Upper lobe of left lung (tissue), 6 donors: ENCODE measurements around the gene PRKCA. TPM values are rescaled to one million over a fixed set of nuclear protein-coding genes. Genes with fewer than 3 reads are reported as not detected.

Source experiments
- ATAC-seq, 2 donors: fragments of 200-7000 bp; cut with Tn5 transposase; one replicate each; pipeline ENCODE4 v1.9.1; 2022; ENCODE audit warnings: mild to moderate bottlenecking in 2 of 2, moderate library complexity in 2 of 2; ENCODE audit not compliant: low FRiP score in 2 of 2
- DNase-seq, 2 donors: peaks; one replicate each; pipeline ENCODE4 v3.0.0-alpha.2; 2019 to 2020
- H3K27ac ChIP-seq, 4 donors: fragments of 200-600 bp; sonication (generic); one replicate each; pipeline ENCODE4 v1.5.1; 2016 to 2019
- H3K27me3 ChIP-seq, 4 donors: fragments of 200-600 bp; sonication (generic); one replicate each; pipeline ENCODE4 v1.5.1; 2017 to 2019
- H3K36me3 ChIP-seq, 4 donors: fragments of 200-600 bp; sonication (generic); one replicate each; pipeline ENCODE4 v1.5.1; 2016 to 2019
- H3K4me1 ChIP-seq, 4 donors: fragments of 200-600 bp; sonication (generic); one replicate each; pipeline ENCODE4 v1.5.1; 2018 to 2019
- H3K4me3 ChIP-seq, 4 donors: fragments of 200-600 bp; sonication (generic); one replicate each; pipeline ENCODE4 v1.5.1; 2017 to 2019; ENCODE audit warnings: mild to moderate bottlenecking in 2 of 4, moderate library complexity in 1 of 4
- H3K9me3 ChIP-seq, 4 donors: fragments of 200-600 bp; sonication (generic); one replicate each; pipeline ENCODE4 v1.5.1; 2018 to 2019
- EP300 ChIP-seq, 4 donors: sonication (generic); formaldehyde crosslinking; IDR thresholded peaks; one replicate each; pipeline ENCODE4 v1.5.1; 2017; ENCODE audit warnings: antibody characterized with exemption in 4 of 4, control low read depth in 2 of 4
- POLR2A ChIP-seq, 4 donors: fragments of 450-650 bp; IDR thresholded peaks; one replicate each; pipeline ENCODE4 v1.5.1; 2016 to 2017; ENCODE audit warnings: antibody characterized with exemption in 4 of 4, mild to moderate bottlenecking in 2 of 4
- POLR2AphosphoS5 ChIP-seq, 2 donors: sonication (generic); formaldehyde crosslinking; IDR thresholded peaks; one replicate each; pipeline ENCODE4 v1.5.1; 2017; ENCODE audit warnings: antibody characterized with exemption in 2 of 2
- WGBS, 2 donors: methylation state at CpG; one replicate each; pipeline ENCODE4 v1.1.5; 2017 to 2018; 5-methylcytosine and 5-hydroxymethylcytosine counted together
- total RNA-seq, 6 donors: library from RNA; depleted of rRNA in 4 of 6; stranded (reverse); fragments of >200 nt in 4 of 6; gene quantifications; one replicate each; pipeline versions ENCODE4 v1.1.0 to v1.2.1, GENCODE V29; 2016 to 2021
- TF ChIP-seq, protein P1 (sequence below), 6 experiments: fragments of 450-650 bp in 4 of 6; fragments of 200-600 bp in 2 of 6; sonication (generic) in 2 of 6; IDR thresholded peaks; one replicate each; pipeline ENCODE4 v1.5.1; 2016 to 2019; ENCODE audit warnings: antibody characterized with exemption in 6 of 6
- donor health status: DM: no; HTN: no; CAD: no; lungs with moderate emphysema.
- donor health status: DM: no; HTN: yes; CAD: no; lungs with severe emphysema.

Gene PRKCA
- total RNA-seq, 6 donors from 2014 or later: 10.9 to 29.3 (median 18.0) TPM

DNA sequence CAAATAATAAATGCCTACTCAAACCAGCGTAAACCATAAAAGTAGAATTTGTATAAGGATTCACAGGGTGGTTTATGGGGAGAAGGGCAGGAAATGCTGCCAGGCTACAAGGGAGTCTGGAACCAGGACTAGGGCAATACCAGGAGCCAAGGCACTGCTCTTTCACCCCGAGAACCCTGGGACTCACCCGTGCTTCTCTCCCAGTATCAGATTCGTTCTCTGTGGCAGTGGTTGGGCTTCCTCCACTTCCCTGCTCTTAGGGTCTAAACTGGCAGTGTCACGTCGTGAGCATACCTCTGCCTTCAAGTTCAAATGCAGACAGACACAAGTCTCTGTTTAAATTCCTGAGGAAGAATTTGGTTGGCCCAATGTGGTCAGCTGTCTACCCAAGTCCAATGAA is 49.3 kb downstream of the PRKCA start:
- Histone ChIP-seq H3K4me1 (peaks cover 6 to 29% (median 17%) of the 10 kb centered on the region in 4 donors), H3K9me3 (no peaks in the 10 kb centered on the region), H3K27ac (no peak overlapping the region), H3K27me3 (no peaks in the 10 kb centered on the region), H3K36me3 (no peaks in the 10 kb centered on the region), H3K4me3 (no peak overlapping the region)
- no peak for TF ChIP-seq EP300 (IDR thresholded peaks at IDR 0.05)
- TF ChIP-seq POLR2A (IDR thresholded peaks at IDR 0.05): no peak
- TF ChIP-seq POLR2AphosphoS5 (IDR thresholded peaks at IDR 0.05): no peak
- TF ChIP-seq, protein P1, sequence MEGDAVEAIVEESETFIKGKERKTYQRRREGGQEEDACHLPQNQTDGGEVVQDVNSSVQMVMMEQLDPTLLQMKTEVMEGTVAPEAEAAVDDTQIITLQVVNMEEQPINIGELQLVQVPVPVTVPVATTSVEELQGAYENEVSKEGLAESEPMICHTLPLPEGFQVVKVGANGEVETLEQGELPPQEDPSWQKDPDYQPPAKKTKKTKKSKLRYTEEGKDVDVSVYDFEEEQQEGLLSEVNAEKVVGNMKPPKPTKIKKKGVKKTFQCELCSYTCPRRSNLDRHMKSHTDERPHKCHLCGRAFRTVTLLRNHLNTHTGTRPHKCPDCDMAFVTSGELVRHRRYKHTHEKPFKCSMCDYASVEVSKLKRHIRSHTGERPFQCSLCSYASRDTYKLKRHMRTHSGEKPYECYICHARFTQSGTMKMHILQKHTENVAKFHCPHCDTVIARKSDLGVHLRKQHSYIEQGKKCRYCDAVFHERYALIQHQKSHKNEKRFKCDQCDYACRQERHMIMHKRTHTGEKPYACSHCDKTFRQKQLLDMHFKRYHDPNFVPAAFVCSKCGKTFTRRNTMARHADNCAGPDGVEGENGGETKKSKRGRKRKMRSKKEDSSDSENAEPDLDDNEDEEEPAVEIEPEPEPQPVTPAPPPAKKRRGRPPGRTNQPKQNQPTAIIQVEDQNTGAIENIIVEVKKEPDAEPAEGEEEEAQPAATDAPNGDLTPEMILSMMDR (IDR thresholded peaks at IDR 0.05): no peak
- DNase-seq (no peak), ATAC-seq (no peak)
- WGBS, 2 donors: 88 to 96% methylated on average over 6 of the region's 6 CpGs

GRCh38 chr17:66353937-66354401 is 51.6 kb downstream of the PRKCA start:
- no peaks in the 10 kb centered on the region for H3K27me3 ChIP-seq
- H3K9me3 ChIP-seq: no peaks in the 10 kb centered on the region
- H3K4me1 ChIP-seq: peaks cover 6 to 18% (median 13%) of the 10 kb centered on the region in 4 donors
- DNase-seq (no peak), ATAC-seq (no peak)
- no peaks in the 10 kb centered on the region for H3K36me3 ChIP-seq
- H3K4me3 ChIP-seq: no peak overlapping the region
- TF ChIP-seq POLR2AphosphoS5 (IDR thresholded peaks at IDR 0.05): no peak
- no peak for TF ChIP-seq EP300 (IDR thresholded peaks at IDR 0.05)
- TF ChIP-seq, protein P1 (IDR thresholded peaks at IDR 0.05): no peak
- no peak for TF ChIP-seq POLR2A (IDR thresholded peaks at IDR 0.05)
- WGBS, 2 donors: 77 to 80% methylated on average over 6 of the region's 6 CpGs
- no peak overlapping the region for H3K27ac ChIP-seq

DNA sequence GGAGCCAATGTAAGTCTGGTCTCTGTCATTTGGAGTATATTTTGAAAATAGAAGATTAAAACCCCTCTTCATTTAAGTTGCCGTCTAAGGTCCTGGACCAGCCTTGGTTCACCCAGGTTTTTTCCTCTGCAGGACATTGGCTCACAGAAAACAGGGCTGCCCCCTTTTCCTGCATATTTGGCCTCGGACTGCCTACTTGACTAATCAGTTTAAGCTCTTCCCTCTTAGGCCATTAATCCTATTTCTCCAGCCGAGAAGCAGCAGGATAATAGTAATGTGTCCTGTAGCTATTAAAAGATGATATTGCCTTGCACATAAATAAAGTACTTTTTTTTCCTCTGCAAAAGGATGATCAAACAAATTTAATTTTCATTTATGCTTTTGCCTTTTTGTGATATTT is 52.1 kb downstream of the PRKCA start:
- Histone ChIP-seq H3K36me3 (no peaks in the 10 kb centered on the region), H3K27me3 (no peaks in the 10 kb centered on the region), H3K4me3 (no peak overlapping the region), H3K27ac (no peak overlapping the region), H3K4me1 (peaks cover 3 to 16% (median 9%) of the 10 kb centered on the region in 4 donors), H3K9me3 (no peaks in the 10 kb centered on the region)
- WGBS, 2 donors: 74 to 82% methylated on average over 3 of the region's 3 CpGs
- DNase-seq (no peak), ATAC-seq (no peak)
- TF ChIP-seq EP300 (IDR thresholded peaks at IDR 0.05) (no peak), POLR2A (IDR thresholded peaks at IDR 0.05) (no peak), POLR2AphosphoS5 (IDR thresholded peaks at IDR 0.05) (no peak)
- TF ChIP-seq, protein P1 (IDR thresholded peaks at IDR 0.05): no peak

GRCh38 chr17:66354981-66355380 is 52.6 kb downstream of the PRKCA start:
- no peaks in the 10 kb centered on the region for H3K36me3 ChIP-seq
- H3K4me3 ChIP-seq: no peak overlapping the region
- TF ChIP-seq POLR2AphosphoS5 (IDR thresholded peaks at IDR 0.05) (no peak), EP300 (IDR thresholded peaks at IDR 0.05) (no peak), POLR2A (IDR thresholded peaks at IDR 0.05) (no peak)
- TF ChIP-seq, protein P1 (IDR thresholded peaks at IDR 0.05): no peak
- 73 to 74% methylated on average over 5 of the region's 5 CpGs for WGBS, 2 donors
- DNase-seq (no peak), ATAC-seq (no peak)
- peaks cover 0 to 15% (median 5%) of the 10 kb centered on the region in 4 donors for H3K4me1 ChIP-seq
- H3K27me3 ChIP-seq: no peaks in the 10 kb centered on the region
- no peaks in the 10 kb centered on the region for H3K9me3 ChIP-seq
- H3K27ac ChIP-seq: no peak overlapping the region

- peaks cover 0 to 10% (median 4%) of the 10 kb centered on the region in 4 donors for H3K4me1 ChIP-seq
- no peak for TF ChIP-seq POLR2AphosphoS5 (IDR thresholded peaks at IDR 0.05)
- no peak for ATAC-seq
- H3K4me3 ChIP-seq: no peak overlapping the region
- no peaks in the 10 kb centered on the region for H3K27me3 ChIP-seq
- DNase-seq: no peak
- H3K9me3 ChIP-seq: no peaks in the 10 kb centered on the region
- 80 to 84% methylated on average over 2 of the region's 2 CpGs for WGBS, 2 donors
- H3K27ac ChIP-seq: no peak overlapping the region
- H3K36me3 ChIP-seq: no peaks in the 10 kb centered on the region
Observed at GRCh38 chr17:66355510-66355909, 53.1 kb downstream of the PRKCA start.
